Brain pericyte (primary cell): ENCODE results near the gene HDAC11.
A peak's percentile ranks its signal among the peaks of the same experiment; 100 is the strongest.
"Not testable (repeated sequence)": the region's sequence is repeated elsewhere in the genome, so short reads cannot be mapped to it uniquely, and the experiment has no call there.

Experiments
- DNase-seq: peaks from one replicate; pipeline ENCODE4 v3.0.0-alpha.2; 2012; ENCODE audit warnings: low read depth, low spot score

HDAC11 gene

DNA sequence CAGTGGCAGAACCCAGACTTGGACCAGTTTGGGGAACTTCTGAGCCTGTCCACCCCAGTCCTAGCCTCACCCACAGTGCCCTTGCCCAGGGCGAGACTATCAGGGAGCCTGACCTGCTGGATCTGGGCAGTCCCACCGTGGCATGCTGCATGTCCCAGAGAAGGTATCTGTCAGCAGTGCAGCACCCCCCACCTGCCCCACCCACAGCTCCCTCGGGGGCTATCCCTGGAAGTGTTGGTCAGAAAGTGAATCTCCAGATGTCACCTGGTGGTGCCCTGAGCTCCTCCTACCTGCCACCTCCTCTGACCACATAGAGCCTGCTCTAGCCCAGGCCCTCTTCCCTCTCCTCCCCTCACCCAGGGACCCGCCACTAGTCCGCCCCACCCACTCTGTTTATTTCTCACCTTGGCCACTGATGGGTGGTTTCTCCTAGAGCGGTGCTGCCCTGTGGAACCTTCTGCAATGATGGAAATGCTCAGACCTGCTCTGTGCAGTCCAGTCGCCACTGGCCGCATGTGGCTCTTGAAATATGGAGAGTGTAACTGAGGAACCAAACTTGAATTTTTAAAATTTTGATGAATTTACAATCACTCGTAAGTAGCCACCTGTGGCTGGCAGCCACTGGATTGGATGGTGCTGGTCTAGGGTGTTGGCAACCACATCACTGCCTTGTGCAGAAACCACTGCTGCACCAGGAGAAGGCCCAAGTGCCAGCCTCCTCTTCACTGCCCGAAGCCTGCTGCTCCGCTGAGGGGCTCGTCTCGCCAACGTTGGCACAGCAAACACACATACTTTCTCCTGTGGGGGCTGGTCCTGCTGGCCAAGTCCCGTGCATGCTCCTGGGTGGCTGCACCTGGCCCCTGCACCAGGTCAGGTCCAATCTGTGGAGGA, 13.1 kb downstream of the HDAC11 start:
- no peak for DNase-seq

DNA sequence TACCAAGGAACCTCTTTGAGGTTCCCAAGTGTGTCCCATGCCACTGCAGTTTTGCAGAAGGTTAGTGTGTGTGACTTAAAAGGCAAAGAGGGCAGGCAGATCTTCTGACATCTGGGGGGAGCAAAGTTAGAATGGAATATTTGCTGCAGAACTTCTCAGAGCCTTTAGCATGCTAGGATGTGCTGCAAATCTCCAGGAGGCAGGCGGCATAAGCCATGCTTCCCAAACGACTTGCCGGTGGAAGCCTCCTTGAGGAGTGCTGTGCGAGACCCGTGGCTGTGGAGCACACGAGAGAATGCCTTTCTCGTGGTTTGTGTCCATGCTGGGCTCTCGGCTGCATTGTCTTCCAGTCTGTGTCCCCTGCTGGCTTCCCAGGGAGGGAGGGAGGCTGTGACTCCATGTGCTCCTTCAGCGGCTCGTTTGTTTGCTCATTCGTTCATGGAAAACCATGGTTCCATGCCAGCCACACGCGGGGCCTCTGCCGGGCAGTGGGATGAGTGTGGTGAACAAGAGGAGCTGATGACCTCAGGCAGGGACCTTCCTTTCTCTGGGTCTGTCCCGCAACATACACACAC, 13.8 kb downstream of the HDAC11 start:
- no peak for DNase-seq

DNA sequence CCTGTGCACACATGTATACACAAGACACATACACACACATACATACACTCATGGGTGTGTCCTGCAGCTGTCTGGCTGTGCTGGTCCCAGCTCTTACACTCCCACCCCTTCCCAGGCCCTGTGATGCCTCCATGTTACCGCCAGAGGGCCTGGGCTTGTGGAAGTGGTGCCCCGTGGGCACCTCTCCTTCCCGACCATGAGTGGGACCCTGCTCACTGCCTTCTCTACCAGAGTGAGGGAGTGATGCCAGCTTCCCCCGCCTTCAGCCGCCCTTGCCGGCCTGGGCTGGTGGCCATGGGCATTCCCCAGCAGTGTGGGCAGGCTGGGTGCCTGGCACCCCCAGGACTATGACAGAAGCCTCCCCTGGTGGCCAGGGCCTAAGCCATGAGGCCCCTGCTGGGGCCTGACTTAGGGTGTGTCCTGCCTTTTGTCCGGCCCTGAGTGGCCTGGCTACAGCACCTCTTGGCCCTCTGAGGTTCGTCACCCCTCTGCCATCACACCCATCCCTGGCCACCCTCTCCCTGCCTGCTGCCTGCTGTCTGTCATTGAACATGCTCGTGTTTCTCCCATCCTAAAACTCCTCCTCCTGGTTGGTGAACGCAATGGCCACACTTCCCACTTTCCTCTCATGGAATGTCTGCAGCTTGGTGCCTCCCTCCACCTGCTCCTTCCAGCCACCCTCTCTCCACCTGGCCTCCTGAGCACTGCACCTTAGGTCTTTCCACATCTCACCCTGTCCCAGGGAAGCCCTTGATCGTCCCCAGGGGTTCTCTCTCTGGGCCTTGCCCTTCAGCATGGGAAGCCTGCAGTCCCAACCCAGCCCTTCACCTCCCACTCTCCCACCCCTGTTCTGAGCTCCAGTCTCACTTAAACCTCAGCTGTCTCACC, 14.6 kb downstream of the HDAC11 start:
- DNase-seq: no peak

DNA sequence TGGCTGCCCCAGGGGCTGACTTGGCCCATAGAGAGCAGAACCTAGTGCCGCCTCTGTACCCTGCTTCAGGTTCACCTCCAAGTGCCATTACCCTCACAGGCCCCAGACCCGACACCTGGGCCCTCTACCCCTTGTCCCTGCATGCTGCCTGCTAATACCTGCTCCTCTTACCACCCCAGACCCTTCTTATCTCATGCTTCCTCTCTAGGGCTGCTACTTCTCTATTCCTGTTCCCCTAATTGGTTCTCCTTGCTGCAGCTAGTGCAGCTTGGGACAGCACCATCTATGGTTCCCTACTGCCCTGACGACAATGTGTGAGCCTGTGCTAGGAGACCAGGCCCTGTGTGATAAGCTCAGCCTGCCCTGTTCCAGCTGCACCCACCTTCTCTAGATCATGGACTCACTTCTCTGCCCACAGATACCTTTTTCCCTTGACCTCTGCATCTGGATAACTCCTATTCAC, 15.3 kb downstream of the HDAC11 start:
- DNase-seq: no peak

DNA sequence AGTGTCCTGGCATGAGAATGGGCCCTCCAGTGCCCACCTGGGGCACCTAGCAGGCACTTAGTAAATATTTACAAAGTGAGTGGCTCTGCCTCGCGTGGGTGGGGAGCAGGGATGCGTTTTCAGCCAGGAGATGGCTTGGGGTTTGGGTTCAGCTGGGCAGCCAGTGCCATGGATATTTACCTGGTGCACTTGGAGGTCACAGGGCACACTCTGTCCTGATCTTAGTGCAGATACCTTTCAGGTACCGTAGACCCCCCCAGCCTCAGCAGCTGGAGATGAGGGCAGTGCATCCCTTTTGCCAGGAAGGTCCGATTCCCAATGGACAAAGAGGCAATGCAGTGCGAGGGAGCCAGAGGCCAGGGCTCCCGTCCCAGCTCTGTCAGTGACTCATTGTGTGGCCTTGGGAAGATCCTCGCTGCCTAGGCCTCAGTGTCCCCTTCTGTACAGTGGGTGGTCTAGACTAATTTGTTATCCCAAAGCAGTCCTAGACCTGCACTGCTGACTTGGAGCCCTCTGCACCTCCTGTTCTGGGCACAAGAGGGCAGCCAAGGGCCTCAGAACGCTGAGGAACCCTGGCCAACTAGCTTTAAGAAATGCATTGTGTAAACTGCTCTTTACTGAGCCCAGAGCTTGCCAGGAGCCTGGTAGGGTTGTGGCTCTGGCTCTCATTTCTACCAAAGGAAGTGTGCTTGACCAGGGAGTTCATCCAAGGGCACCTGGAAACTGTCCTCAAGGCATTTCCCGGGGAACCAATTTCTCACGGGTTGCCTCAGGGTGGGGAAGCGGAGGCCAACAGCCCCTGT, 16.0 kb downstream of the HDAC11 start:
- DNase-seq: peak; percentile 59

DNA sequence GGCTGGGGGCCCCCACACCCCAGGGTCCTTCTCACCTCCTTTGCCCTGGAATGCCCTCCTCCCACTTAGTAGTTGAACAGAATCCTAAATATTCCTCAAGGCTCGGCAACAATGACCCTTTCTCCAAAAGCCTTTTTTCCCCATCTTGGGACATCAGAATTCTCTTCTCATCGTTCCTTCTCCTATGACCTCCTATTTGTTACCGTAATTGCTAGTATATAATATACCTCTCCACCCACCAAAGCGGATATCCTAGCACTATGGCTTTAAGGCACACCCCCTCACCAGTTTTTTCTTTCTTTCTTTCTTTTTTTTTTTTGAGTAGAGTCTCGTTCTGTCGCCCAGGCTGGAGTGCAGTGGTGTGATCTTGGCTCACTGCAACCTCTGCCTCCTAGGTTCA, 16.8 kb downstream of the HDAC11 start:
- DNase-seq: no peak

DNA sequence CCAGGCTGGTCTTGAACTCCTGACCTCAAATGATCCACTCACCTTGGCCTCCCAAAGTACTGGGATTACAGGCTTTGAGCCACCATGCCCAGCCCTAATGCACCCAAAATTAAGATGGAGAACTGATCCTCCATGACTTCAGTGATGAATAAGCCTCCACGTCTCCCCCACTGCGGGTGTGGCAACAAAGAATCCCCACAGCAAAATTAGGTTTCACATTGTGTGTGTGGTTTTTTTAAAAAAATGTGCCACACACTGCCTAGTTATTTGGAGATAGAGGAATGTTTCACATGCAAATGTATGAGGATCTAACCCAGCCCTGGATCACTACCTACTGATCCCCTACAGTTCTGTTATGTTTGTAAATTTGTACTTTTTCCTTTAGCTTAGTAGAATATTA, 17.3 kb downstream of the HDAC11 start:
- no peak for DNase-seq

DNA sequence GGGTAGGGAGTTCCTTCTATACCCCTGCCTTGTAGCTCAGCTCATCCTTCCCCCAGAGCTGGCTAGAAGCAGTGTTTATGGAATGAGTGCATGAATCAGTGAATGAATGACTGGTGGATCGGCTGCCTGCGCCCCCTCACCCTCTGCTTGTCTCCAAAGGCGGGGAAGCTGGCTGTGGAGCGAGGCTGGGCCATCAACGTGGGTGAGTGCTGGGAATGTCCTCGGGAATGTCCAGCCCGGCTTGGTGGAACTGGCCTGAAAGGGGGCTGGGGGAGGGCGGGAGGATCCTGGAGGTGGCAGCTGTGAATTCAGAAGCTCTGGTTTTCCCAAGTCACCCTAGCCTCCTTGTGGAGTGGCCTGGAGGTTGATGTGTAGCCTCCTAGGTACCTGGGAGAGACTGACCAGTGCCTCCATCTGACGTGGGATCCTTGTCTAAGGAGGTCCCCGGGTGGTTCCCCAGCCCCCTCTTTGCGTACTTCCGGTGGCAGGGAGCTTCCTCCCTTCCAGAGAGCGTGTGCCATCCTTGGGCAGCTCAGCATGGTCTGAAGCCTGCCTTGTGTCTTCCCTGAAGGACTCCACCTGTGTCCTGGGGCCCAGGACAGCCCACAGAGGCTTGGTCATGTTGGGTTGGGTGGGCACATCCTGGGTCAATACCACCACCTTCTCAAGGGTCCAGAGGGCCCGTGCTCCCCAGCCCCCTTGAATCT, 18.4 kb downstream of the HDAC11 start:
- no peak for DNase-seq

DNA sequence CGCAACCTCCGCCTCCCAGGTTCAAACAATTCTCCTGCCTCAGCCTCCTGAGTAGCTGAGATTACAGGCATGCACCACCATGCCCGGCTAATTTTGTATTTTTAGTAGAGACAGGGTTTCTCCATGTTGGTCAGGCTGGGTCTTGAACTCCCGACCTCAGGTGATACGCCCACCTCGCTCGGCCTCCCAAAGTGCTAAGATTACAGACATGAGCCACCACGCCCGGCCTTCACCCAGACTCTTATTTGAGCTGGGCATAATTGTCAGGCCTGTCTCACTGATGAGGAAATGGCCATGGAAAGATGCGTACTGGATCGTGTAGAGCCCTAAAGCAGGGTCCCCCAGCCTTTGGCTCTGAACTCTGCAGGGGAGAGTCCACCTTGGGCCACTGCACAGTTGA, 19.1 kb downstream of the HDAC11 start:
- not testable (repeated sequence) for DNase-seq

DNA sequence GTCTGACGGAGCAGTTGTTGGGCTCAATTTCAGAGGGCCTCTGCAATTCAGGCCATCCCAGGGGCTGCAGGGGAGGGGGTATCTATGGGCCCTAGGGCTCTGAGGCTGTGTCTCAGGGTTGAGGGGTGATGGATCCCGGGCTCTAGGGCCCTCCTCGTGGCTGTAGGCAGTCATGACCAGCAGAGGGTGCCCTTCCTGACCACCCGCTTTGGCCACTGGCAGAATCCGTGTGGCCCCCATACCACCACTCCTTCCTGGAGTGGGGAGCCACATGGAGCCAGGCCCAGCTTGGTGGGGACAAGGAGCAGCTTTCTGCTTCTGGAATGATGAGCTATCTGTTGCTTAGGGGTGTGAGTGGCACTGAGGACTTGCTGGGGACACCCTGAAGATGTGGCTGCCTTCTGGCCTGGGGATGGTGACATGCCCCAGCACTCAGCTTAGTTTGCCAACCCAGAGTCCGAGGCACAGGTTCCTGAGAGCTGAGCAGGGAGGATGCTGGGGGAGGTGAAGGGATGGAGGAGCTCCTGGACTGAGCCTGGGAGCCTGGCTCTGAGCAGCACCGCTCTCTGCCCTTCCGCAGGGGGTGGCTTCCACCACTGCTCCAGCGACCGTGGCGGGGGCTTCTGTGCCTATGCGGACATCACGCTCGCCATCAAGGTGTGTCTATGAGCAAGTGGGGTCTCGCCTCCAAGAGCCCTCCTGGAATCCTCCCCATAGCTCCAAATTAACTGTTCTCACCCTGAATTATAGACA, 20.2 kb downstream of the HDAC11 start:
- DNase-seq: no peak

DNA sequence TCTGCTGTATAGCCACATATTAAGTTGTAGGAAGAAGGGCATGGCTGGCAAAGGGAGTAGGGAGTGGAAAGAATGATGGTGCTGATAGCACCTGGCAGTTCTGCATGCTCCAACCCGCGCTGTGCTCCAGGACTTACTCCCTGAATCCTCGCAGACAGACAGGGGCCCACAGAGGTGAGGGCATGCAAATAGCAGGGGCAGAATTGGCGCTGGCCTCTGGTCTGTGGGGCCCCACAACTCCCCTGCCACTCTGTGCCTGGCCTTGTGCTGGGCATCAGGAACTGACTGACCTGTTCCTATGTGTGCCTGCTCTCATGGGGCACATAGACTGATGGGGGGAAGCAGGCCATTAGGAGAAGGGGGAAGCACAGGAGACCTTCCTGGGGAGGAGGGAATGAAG, 20.9 kb downstream of the HDAC11 start:
- DNase-seq: no peak

DNA sequence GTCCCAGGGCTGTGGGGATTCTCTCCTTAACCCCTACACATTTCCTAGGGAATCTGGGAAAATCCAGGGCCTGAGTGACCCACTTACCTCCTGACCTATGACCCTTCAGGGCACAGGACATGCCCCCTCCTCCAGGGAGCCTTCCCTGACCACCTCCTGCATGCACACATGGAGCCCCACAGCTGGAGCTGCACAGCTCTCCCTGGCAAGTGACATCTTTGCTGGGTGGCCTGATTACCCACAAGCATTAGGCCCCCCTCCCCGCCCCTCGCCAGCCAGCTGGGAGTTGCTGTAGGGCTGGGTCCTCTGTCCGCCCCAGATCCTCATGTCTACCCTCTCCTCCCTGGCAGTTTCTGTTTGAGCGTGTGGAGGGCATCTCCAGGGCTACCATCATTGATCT, 21.4 kb downstream of the HDAC11 start:
- no peak for DNase-seq

DNA sequence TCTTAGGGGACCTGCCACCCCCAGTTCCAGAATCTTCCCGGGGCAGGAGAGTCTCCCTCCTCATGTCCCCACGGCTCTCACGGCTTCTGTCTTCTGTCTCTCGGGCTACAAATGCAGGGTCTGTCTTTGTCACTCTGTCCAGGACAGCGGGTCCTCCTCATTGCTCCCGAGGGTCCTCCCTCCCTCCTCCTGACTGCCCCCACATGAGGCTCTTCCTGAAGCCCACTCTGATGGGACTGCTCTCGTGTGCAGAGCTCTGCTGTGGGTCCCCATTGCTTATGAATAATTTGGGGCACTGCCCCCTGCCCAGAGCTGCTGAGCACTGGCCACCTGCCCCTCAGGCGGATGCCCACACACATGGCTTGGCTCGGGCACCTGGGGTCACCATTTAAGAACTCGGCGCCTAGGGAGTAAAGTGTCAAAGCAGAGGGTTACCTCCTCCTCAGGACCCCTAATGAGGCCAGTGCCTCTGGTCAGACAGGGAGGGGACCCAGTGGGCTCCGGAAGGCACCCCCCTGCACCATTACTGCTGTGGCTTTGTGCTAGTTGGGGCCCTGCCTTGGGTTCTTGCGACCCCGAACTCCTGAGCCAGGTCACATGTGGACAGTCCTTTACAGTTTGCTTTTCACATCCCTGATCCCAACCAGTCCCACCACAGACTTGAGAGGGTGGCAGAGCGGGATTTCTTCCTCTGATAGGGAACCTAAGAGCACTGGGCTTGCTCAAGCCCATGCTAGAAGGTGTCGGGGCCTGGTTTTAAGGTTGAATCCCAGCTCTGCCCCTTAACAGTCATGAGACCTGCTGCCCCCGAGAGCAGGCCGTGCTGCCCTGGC, 22.1 kb downstream of the HDAC11 start:
- no peak for DNase-seq

DNA sequence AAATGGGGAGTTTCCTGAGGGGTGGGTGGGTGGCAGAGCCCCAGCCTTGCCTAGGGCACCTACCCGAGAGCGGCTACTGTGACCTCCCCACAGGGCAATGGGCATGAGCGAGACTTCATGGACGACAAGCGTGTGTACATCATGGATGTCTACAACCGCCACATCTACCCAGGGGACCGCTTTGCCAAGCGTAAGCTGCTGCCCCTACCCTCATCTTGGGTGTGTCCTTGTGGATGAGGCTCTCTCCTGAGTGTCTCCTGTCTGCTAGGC, 22.6 kb downstream of the HDAC11 start:
- no peak for DNase-seq

DNA sequence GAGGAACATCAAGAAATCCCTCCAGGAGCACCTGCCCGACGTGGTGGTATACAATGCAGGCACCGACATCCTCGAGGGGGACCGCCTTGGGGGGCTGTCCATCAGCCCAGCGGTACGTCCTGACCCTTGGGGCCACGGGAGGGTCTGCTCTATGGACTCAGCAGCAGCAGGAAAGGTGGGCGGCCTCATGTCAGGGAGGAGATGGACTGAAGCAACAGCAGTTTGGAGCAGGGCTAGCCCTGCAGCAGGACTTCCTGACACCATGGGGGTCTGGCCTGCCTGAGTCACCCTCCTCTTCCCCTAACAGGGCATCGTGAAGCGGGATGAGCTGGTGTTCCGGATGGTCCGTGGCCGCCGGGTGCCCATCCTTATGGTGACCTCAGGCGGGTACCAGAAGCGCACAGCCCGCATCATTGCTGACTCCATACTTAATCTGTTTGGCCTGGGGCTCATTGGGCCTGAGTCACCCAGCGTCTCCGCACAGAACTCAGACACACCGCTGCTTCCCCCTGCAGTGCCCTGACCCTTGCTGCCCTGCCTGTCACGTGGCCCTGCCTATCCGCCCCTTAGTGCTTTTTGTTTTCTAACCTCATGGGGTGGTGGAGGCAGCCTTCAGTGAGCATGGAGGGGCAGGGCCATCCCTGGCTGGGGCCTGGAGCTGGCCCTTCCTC, 24.2 kb downstream of the HDAC11 start:
- DNase-seq: peak; percentile 90

DNA sequence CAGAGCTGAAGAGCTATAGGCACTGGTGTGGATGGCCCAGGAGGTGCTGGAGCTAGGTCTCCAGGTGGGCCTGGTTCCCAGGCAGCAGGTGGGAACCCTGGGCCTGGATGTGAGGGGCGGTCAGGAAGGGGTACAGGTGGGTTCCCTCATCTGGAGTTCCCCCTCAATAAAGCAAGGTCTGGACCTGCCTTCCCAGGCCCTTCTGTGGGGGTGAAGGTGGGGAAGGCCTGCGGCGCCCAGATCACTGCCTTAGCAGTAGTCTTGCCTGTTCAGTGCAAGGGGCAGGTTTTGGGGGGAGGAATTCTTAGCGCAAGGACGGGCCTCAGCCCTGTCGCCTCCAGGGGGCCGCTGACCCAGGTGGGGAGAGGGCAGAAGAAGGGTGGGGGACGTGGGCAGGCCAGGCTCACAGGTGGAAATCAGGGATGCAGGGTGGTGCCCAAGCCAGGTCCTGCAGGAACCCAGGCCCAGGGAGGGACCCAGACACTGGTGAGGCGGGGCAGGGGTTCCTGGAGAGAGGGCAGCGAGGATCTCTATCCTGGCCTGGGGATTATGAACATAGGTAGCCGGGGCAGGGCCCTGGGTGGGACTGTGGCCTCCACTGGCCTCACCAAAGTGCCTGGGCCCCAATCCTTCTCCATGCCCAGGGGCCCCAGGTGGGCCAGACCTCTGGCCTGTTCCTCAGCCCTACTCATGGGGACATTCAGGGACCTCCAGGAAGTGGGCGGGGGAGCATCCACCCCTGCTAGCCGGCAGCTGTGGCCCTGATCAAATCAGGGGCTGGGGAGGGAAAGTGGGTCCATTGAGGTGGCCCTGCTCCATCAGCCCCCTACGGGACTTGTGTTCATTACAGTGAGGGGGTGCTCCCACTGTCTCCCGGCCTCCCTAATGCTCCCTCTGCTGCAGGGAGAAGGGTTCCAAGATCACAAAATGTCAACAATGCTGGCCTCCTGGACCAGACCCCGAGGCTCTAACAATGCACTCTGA, 25.3 kb downstream of the HDAC11 start:
- DNase-seq: no peak

DNA sequence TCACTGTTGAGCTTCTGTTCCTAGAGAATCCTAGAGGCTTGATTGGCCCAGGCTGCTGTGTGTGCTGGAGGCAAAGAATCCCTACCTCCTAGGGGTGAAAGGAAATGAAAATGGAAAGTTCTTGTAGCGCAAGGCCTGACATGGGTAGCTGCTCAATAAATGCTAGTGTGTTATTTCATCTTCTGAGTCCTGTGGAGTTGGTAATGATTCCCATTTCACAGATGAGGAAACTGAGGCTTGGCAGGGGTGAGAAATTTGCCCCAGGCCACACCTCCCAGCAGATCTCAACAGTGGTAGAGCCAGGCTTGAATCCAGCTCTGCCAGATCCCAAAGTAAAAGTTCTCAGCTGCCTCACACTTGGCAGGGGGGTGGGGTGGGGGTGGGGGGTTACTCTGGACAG, 26.1 kb downstream of the HDAC11 start:
- DNase-seq: no peak

DNA sequence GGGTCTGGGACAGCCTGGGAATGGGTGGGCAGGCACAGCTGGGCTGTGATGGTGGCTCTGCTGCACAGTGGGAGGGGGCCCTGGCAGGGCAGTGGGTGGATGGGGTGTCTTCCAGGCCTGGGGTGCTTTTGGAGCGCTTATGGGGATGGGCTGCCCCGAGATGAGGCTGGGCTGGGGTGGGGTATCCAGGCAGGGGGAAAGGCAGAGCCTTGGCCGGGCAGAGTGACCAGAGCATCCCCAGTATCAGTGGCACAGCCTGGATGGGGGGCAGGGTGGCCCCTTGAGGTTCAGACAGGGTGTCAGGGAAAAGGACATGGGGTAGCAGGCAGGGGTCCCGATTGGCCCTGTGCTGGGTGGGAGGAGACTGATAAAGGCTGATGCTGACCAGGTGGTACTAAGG, 26.6 kb downstream of the HDAC11 start:
- no peak for DNase-seq
